Prostate gland (tissue), 2 donors: Measurements from ENCODE around the gene SH3PXD2A. TPM values are rescaled to one million over a fixed set of nuclear protein-coding genes. Genes with fewer than 3 reads are reported as not detected.

Experiments used
- DNase-seq: peaks from one replicate; pipeline ENCODE4 v3.0.0-alpha.2; 2019; ENCODE audit warnings: low spot score
- H3K27ac ChIP-seq, 2 donors: fragments of 200-600 bp; sonication (generic); 2 replicates each; pipeline ENCODE4 v1.5.1; 2017 to 2019
- H3K27me3 ChIP-seq: fragments of 200-600 bp; sonication (generic); replicated peaks from 2 replicates; pipeline ENCODE4 v1.5.1; 2019; ENCODE audit not compliant: insufficient read depth
- H3K36me3 ChIP-seq, 2 donors: fragments of 200-600 bp; sonication (generic); 1 replicate in 1 of 2; 2 replicates in 1 of 2; pipeline versions ENCODE4 v1.5.1 to v1.8.1; 2017 to 2019
- H3K4me1 ChIP-seq: fragments of 200-600 bp; sonication (generic); replicated peaks from 2 replicates; pipeline ENCODE4 v1.5.1; 2019
- H3K4me3 ChIP-seq, 2 donors: fragments of 200-600 bp; sonication (generic); 2 replicates each; pipeline ENCODE4 v1.5.1; 2017 to 2019
- H3K9me3 ChIP-seq: fragments of 200-600 bp; sonication (generic); 2 replicates; pipeline ENCODE4 v1.5.1; 2017
- POLR2A ChIP-seq: fragments of 450-650 bp; IDR thresholded peaks from one replicate; pipeline ENCODE4 v1.6.1; 2016; ENCODE audit warnings: antibody characterized with exemption, mild to moderate bottlenecking
- POLR2AphosphoS5 ChIP-seq: sonication (generic); formaldehyde crosslinking; IDR thresholded peaks from one replicate; pipeline ENCODE4 v1.6.1; 2017; ENCODE audit warnings: antibody characterized with exemption
- WGBS: methylation state at CpG from one replicate; pipeline ENCODE4 v1.1.5; 2018; 5-methylcytosine and 5-hydroxymethylcytosine counted together
- intact Hi-C: fragments of 100-400 bp; cut with DNase I; formaldehyde crosslinking; loops from one replicate; pipeline ENCODE4 v1.14.2; 2022
- total RNA-seq, 2 donors: library from RNA; depleted of rRNA; stranded (reverse); fragments of >200 nt; gene quantifications; one replicate each; pipeline ENCODE4 v1.1.0, GENCODE V29; 2016
- TF ChIP-seq, protein P1 (sequence below), 4 experiments: fragments of 200-600 bp in 2 of 4; fragments of 450-650 bp in 2 of 4; sonication (generic) in 2 of 4; IDR thresholded peaks; 1 replicate in 3 of 4; 2 replicates in 1 of 4; pipeline ENCODE4 v1.5.1; 2016 to 2019; ENCODE audit warnings: antibody characterized with exemption in 4 of 4, mild to moderate bottlenecking in 2 of 4, moderate library complexity in 2 of 4

SH3PXD2A gene
- total RNA-seq, 2 donors from 2014 or later, result 14.2 to 26.4 TPM

DNA sequence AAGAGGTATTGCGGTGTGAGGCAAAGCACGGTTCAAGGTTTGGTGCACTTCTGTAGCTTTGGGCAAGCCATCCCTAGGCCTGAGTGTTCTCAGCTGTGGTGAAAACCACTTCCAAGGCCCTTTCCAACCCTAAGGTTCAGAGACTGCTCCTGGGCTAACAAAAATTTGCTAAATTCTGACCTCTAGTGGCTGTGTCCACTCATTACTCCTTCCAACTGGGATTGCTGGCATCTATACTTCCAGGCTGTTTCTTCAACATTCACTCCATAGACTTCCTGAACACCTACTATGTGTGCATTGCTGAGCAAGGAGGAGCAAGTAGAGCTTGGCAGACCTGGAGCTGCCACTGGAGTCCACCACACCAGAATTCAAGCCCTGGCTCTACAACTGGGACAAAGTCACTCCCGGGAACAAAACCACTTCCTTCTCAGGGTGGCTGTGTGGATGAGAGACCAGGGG is 29.3 kb upstream of the SH3PXD2A start:
- WGBS, result 50% methylated on average over 3 of the region's 3 CpGs
- Histone ChIP-seq H3K27me3 (no peaks in the 10 kb centered on the region), H3K9me3 (no peaks in the 10 kb centered on the region), H3K4me3 (no peak overlapping the region), H3K36me3 (no peaks in the 10 kb centered on the region), H3K4me1 (no peaks in the 10 kb centered on the region), H3K27ac (no peak overlapping the region)
- DNase-seq, result peak; percentile 30
- TF ChIP-seq POLR2AphosphoS5 (peak; percentile 40), POLR2A (no peak)
- TF ChIP-seq, protein P1, sequence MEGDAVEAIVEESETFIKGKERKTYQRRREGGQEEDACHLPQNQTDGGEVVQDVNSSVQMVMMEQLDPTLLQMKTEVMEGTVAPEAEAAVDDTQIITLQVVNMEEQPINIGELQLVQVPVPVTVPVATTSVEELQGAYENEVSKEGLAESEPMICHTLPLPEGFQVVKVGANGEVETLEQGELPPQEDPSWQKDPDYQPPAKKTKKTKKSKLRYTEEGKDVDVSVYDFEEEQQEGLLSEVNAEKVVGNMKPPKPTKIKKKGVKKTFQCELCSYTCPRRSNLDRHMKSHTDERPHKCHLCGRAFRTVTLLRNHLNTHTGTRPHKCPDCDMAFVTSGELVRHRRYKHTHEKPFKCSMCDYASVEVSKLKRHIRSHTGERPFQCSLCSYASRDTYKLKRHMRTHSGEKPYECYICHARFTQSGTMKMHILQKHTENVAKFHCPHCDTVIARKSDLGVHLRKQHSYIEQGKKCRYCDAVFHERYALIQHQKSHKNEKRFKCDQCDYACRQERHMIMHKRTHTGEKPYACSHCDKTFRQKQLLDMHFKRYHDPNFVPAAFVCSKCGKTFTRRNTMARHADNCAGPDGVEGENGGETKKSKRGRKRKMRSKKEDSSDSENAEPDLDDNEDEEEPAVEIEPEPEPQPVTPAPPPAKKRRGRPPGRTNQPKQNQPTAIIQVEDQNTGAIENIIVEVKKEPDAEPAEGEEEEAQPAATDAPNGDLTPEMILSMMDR (IDR thresholded peaks at IDR 0.05), result peak in 3 of 4 experiments; percentile 59 to 78 (median 66)
- intact Hi-C loops, result loop anchor here (5.0 kb wide), 1 partner anchor 238 kb away; the partner anchor contains the start of gene SFR1

DNA sequence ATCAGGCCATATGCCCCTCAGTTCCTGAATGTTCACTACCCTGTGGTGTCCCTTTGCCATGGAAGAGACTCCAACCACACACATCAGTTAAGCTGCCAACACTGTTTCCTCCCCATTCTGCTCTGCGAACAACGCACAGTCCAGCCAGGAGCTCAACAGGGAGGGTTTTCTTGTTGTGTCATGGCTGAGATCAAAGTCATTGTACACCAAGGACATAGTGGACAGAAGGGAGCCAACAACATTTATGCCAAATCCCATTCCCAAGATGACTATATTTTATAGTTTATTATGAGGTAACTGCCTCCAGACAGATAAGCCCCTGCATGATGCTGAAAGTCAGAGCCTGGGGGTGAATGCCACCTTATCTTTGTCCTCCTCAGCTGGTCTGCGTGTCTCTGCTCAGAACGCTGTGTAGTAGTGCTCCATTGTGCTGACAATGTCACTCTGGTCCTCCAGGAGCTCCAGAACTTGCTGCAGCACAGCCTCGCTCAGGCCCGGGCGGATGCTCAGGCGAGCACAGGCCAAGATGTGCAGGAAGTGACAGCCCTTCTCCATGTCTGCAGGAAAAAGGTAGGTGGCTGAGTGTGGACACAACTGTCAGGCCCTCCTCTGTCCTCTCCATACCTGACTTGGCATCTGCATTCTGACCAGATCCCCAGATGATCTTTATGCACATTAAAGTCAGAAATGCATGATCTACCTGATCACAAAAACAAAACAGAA is 27.1 kb upstream of the SH3PXD2A start:
- WGBS, result 67% methylated on average over 8 of the region's 8 CpGs
- no peaks in the 10 kb centered on the region for H3K9me3 ChIP-seq
- no peaks in the 10 kb centered on the region for H3K36me3 ChIP-seq
- intact Hi-C loops, result no loop called here
- no peak overlapping the region for H3K4me3 ChIP-seq
- DNase-seq, result no peak
- H3K27me3 ChIP-seq, result no peaks in the 10 kb centered on the region
- TF ChIP-seq POLR2AphosphoS5 (no peak), POLR2A (no peak)
- TF ChIP-seq, protein P1 (IDR thresholded peaks at IDR 0.05), result no peak
- no peaks in the 10 kb centered on the region for H3K4me1 ChIP-seq
- peak overlapping the region in 1 of 2 donors; percentile 6 for H3K27ac ChIP-seq

DNA sequence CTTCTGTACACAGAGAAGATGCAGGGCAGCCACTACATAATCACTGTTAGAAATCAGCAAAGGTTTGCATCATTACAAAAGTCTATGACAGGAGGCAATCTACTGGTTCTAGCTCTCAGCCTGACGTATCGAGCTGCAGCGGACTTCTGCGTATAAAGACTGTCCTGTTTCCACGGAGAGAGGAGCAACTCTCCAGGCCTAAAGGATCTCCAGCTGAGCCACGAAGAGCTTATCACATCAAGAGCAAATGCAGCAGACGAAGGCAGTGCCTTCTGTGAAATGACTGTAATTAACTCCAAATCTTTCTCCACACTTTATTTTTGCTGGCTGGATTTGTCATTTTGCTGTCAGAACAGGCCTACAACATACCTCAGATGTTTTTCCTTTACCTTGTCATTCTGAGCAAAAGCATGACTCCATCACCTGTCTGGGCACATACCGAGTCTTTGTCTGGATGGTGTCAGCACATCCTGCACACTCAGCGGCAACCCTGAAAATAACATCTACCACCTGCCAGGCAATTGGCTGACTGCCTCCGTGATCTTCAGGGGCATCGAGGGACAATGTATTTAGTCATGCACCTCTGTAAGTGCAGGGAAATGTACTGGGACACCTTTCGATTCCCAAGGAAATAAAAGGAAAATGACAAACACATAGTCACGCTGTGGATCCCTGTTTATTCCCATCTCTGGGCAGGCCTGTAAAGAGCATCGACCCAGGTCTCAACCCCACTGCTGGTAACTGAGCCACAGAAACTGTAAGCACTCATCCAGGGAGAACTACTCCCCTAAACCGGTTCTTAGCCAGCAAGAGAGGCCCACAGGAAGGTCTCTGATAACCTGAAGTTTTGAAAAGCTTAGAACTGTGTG is 26.3 kb upstream of the SH3PXD2A start:
- no peak overlapping the region for H3K4me3 ChIP-seq
- no peaks in the 10 kb centered on the region for H3K36me3 ChIP-seq
- no peaks in the 10 kb centered on the region for H3K4me1 ChIP-seq
- H3K27ac ChIP-seq, result peak overlapping the region in 1 of 2 donors; percentile 6
- 46% methylated on average over 15 of the region's 15 CpGs for WGBS
- H3K27me3 ChIP-seq, result no peaks in the 10 kb centered on the region
- intact Hi-C loops, result no loop called here
- TF ChIP-seq POLR2AphosphoS5 (peak; percentile 59), POLR2A (no peak)
- TF ChIP-seq, protein P1 (IDR thresholded peaks at IDR 0.05), result no peak
- H3K9me3 ChIP-seq, result no peaks in the 10 kb centered on the region
- peak; percentile 57 for DNase-seq

DNA sequence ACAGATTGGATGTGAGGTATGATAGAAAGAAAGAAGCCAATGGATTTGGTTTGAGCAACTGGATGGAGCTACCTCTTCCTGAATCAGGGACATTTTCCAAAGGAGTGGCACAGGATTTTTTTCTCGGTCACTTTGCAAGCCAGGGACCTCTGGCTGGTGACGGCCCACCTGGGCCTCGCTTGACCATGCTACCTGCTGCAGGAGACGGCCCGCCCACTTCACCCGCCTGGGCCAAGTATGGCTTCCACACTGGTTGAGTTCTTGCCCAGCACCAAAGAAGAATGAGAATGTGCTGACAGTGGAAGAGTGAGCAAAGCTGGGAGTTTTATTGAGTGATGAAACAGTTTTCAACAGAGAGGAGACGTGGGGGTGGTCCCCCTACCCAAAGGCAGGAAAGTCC is 24.5 kb upstream of the SH3PXD2A start:
- no peak for DNase-seq
- H3K4me1 ChIP-seq, result no peaks in the 10 kb centered on the region
- no peaks in the 10 kb centered on the region for H3K27me3 ChIP-seq
- intact Hi-C loops, result no loop called here
- 93% methylated on average over 7 of the region's 7 CpGs for WGBS
- TF ChIP-seq, protein P1 (IDR thresholded peaks at IDR 0.05), result no peak
- TF ChIP-seq POLR2A (no peak), POLR2AphosphoS5 (no peak)
- H3K27ac ChIP-seq, result no peak overlapping the region
- no peak overlapping the region for H3K4me3 ChIP-seq
- no peaks in the 10 kb centered on the region for H3K36me3 ChIP-seq
- H3K9me3 ChIP-seq, result no peaks in the 10 kb centered on the region
